IMR-90 (cell line): ENCODE data around the gene EXOG. TPM values are rescaled to one million over a fixed set of nuclear protein-coding genes. Genes with fewer than 3 reads are reported as not detected.

Source experiments
- ATAC-seq: fragments of 200-7000 bp; cut with Tn5 transposase; 2 replicates; pipeline ENCODE4 v1.9.1; 2020; ENCODE audit warnings: low read depth, mild to moderate bottlenecking, moderate library complexity
- BruUV-seq: library from RNA; stranded (reverse); fragments of 400-500 nt; replicated peaks from 2 replicates; lab custom pipeline; 2021; lab: Mats Ljungman, UMichigan
- CTCF ChIA-PET: fragments of 300-600 bp; formaldehyde crosslinking; extraction: SDS; loops from one replicate; lab custom pipeline; 2021; ENCODE audit warnings: antibody characterized with exemption; lab: Yijun Ruan, JAX
- POLR2A ChIA-PET: fragments of 300-600 bp; sonication (Branson Sonifier 250); formaldehyde crosslinking; loops from one replicate; lab custom pipeline; 2022; ENCODE audit warnings: antibody characterized with exemption; ENCODE audit not compliant: unreplicated experiment; lab: Charles Lee
- DNase-seq: peaks from one replicate; pipeline ENCODE4 v3.0.0; 2013
- H2AFZ ChIP-seq: replicated peaks from 2 replicates; pipeline ENCODE3; 2013; ENCODE audit warnings: low read length, mild to moderate bottlenecking; ENCODE audit not compliant: poor library complexity
- H2AK5ac ChIP-seq: 2 replicates; pipeline ENCODE4 v1.6.1; 2013; ENCODE audit warnings: low read depth, low read length, inconsistent platforms
- H2AK9ac ChIP-seq: replicated peaks from 2 replicates; pipeline ENCODE3; 2013; ENCODE audit warnings: mild to moderate bottlenecking, low read depth, low read length, moderate library complexity; ENCODE audit not compliant: poor library complexity
- H2BK120ac ChIP-seq: 2 replicates; pipeline ENCODE4 v1.6.1; 2013; ENCODE audit warnings: low read depth, low read length, inconsistent platforms
- H2BK15ac ChIP-seq: 3 replicates; pipeline ENCODE4 v1.6.1; 2013; ENCODE audit warnings: low read depth, low read length, inconsistent platforms
- H2BK20ac ChIP-seq: 2 replicates; pipeline ENCODE4 v1.6.1; 2013; ENCODE audit warnings: low read depth, mild to moderate bottlenecking, inconsistent platforms, low read length, moderate library complexity
- H2BK5ac ChIP-seq: 2 replicates; pipeline ENCODE4 v1.6.1; 2013; ENCODE audit warnings: mild to moderate bottlenecking, low read depth, low read length, inconsistent platforms; ENCODE audit not compliant: poor library complexity, severe bottlenecking
- H3K14ac ChIP-seq: replicated peaks from 2 replicates; pipeline ENCODE4 v1.6.1; 2013; ENCODE audit warnings: low read depth, low read length, inconsistent platforms
- H3K18ac ChIP-seq: 2 replicates; pipeline ENCODE4 v1.6.1; 2013; ENCODE audit warnings: low read depth, low read length, control low read depth
- H3K23ac ChIP-seq: 2 replicates; pipeline ENCODE4 v1.6.1; 2013; ENCODE audit warnings: low read depth, low read length, inconsistent platforms
- H3K27ac ChIP-seq: 2 replicates; pipeline ENCODE4 v1.5.1; 2013; ENCODE audit warnings: mild to moderate bottlenecking, control low read depth, low read length; ENCODE audit not compliant: insufficient read depth
- H3K27me3 ChIP-seq: 2 replicates; pipeline ENCODE4 v1.6.1; 2013; ENCODE audit warnings: low read length; ENCODE audit not compliant: control insufficient read depth, insufficient read depth
- H3K36me3 ChIP-seq: 2 replicates; pipeline ENCODE4 v1.6.1; 2013; ENCODE audit warnings: low read length, mixed read lengths; ENCODE audit not compliant: control insufficient read depth, insufficient read depth
- H3K4ac ChIP-seq: 2 replicates; pipeline ENCODE4 v1.6.1; 2013; ENCODE audit warnings: low read depth, low read length, inconsistent platforms
- H3K4me1 ChIP-seq: 2 replicates; pipeline ENCODE4 v1.6.1; 2013; ENCODE audit warnings: low read length, mixed read lengths; ENCODE audit not compliant: control insufficient read depth, insufficient read depth
- H3K4me2 ChIP-seq: 2 replicates; pipeline ENCODE4 v1.6.1; 2013; ENCODE audit warnings: low read depth, mild to moderate bottlenecking, control low read depth, low read length, moderate library complexity
- H3K4me3 ChIP-seq: 2 replicates; pipeline ENCODE4 v1.5.1; 2013; ENCODE audit warnings: low read depth, mild to moderate bottlenecking, control low read depth, low read length, moderate library complexity; ENCODE audit not compliant: insufficient read depth
- H3K56ac ChIP-seq: 2 replicates; pipeline ENCODE4 v1.6.1; 2013; ENCODE audit warnings: low read length, inconsistent platforms; ENCODE audit not compliant: insufficient read depth; ENCODE audit errors: extremely low read depth
- H3K79me1 ChIP-seq, 2 experiments: 2 replicates each; pipeline ENCODE4 v1.6.1; 2013; ENCODE audit warnings: low read length in 2 of 2, inconsistent platforms in 1 of 2, low read depth in 1 of 2
- H3K9ac ChIP-seq: 2 replicates; pipeline ENCODE4 v1.6.1; 2013; ENCODE audit warnings: low read depth, low read length, control low read depth
- H3K9me1 ChIP-seq: 2 replicates; pipeline ENCODE4 v1.6.1; 2013; ENCODE audit warnings: low read length, inconsistent platforms; ENCODE audit not compliant: insufficient read depth
- H3K9me3 ChIP-seq: 2 replicates; pipeline ENCODE4 v1.6.1; 2013; ENCODE audit warnings: low read length; ENCODE audit not compliant: control insufficient read depth, insufficient read depth
- H4K20me1 ChIP-seq: 2 replicates; pipeline ENCODE4 v1.6.1; 2013; ENCODE audit warnings: low read length, inconsistent platforms; ENCODE audit not compliant: insufficient read depth
- H4K5ac ChIP-seq: 2 replicates; pipeline ENCODE4 v1.6.1; 2013; ENCODE audit warnings: mild to moderate bottlenecking, low read depth, low read length, control low read depth
- H4K8ac ChIP-seq, 2 experiments: 2 replicates each; pipeline ENCODE4 v1.6.1; 2013; ENCODE audit warnings: low read depth in 2 of 2, low read length in 2 of 2, control low read depth in 1 of 2, inconsistent platforms in 1 of 2
- H4K91ac ChIP-seq: 2 replicates; pipeline ENCODE4 v1.6.1; 2013; ENCODE audit warnings: low read depth, low read length, inconsistent platforms; ENCODE audit not compliant: insufficient read depth
- BHLHE40 ChIP-seq: fragments of 150-350 bp; IDR thresholded peaks from 2 replicates; pipeline ENCODE4 v1.6.1; 2016; ENCODE audit warnings: mild to moderate bottlenecking, low read depth, low read length
- CEBPB ChIP-seq: IDR thresholded peaks from 2 replicates; pipeline ENCODE4 v1.6.1; 2012; ENCODE audit warnings: low read depth, low read length, improper control_type of control experiment
- CHD1 ChIP-seq: IDR thresholded peaks from 2 replicates; pipeline ENCODE4 v1.6.1; 2012; ENCODE audit warnings: low read depth, low read length, improper control_type of control experiment
- ELK1 ChIP-seq: fragments of 150-350 bp; IDR thresholded peaks from 2 replicates; pipeline ENCODE4 v1.6.1; 2016; ENCODE audit warnings: low read depth, mild to moderate bottlenecking, low read length, moderate library complexity, borderline replicate concordance
- FOS ChIP-seq: fragments of 150-350 bp; IDR thresholded peaks from 2 replicates; pipeline ENCODE4 v1.6.1; 2016; ENCODE audit warnings: low read depth, low read length
- MAZ ChIP-seq: IDR thresholded peaks from 2 replicates; pipeline ENCODE4 v1.6.1; 2012; ENCODE audit warnings: low read depth, mild to moderate bottlenecking, low read length, improper control_type of control experiment, moderate library complexity, borderline replicate concordance
- MXI1 ChIP-seq: IDR thresholded peaks from 2 replicates; pipeline ENCODE4 v1.6.1; 2012; ENCODE audit warnings: low read depth, mild to moderate bottlenecking, low read length, moderate library complexity, borderline replicate concordance
- POLR2A ChIP-seq: IDR thresholded peaks from 2 replicates; pipeline ENCODE4 v1.6.1; 2012; ENCODE audit warnings: mild to moderate bottlenecking, low read depth, low read length
- RCOR1 ChIP-seq: IDR thresholded peaks from 2 replicates; pipeline ENCODE4 v1.6.1; 2012; ENCODE audit warnings: mild to moderate bottlenecking, low read length, improper control_type of control experiment; ENCODE audit not compliant: insufficient replicate concordance
- RFX5 ChIP-seq: IDR thresholded peaks from 2 replicates; pipeline ENCODE4 v1.8.0; 2012; ENCODE audit warnings: low read depth, mild to moderate bottlenecking, low read length, moderate library complexity
- USF2 ChIP-seq: fragments of 150-350 bp; IDR thresholded peaks from 2 replicates; pipeline ENCODE4 v1.6.1; 2017; ENCODE audit warnings: mild to moderate bottlenecking, antibody characterized with exemption, low read length, low read depth
- WGBS, 2 experiments: methylation state at CpG; one replicate each; pipeline versions ENCODE4 v1.1.5 to v1.1.7; 2013; ENCODE audit warnings: missing lambda C conversion rate in 2 of 2; ENCODE audit not compliant: insufficient read length in 1 of 2; ENCODE audit errors: extremely low coverage in 2 of 2; 5-methylcytosine and 5-hydroxymethylcytosine counted together
- dilution Hi-C: fragments of 300-500 bp; cut with HindIII; formaldehyde crosslinking; loops from one replicate; pipeline ENCODE4 v1.14.3; 2018; ENCODE audit warnings: low sequenced_read_pairs; ENCODE audit not compliant: unreplicated experiment
- in situ Hi-C: fragments of 300-500 bp; cut with MboI; formaldehyde crosslinking; loops from 3 replicates; pipeline ENCODE4 v1.14.3; 2019; ENCODE audit warnings: low sequenced_read_pairs, inconsistent platforms, mixed read lengths
- intact Hi-C: fragments of 100-400 bp; cut with micrococcal nuclease; formaldehyde crosslinking; loops from 2 replicates; pipeline ENCODE4 v1.10.0; 2022
- polyA plus RNA-seq, 3 experiments: library from polyadenylated mRNA; depleted of rRNA; stranded (reverse); fragments of >200 nt; gene quantifications; 2 replicates each; pipeline ENCODE4 v1.2.3, GENCODE V29; 2012; ENCODE audit warnings: low replicate concordance in 1 of 3
- total RNA-seq: library from RNA; depleted of rRNA; stranded (reverse); fragments of >200 nt; gene quantifications from 2 replicates; pipeline ENCODE4 v1.2.3, GENCODE V29; 2012

The EXOG gene
- total and polyA plus RNA-seq, 2 of the 4 experiments (the other 2 are of a cell fraction), result 10.2 to 15.0 TPM

GRCh38 chr3:38468765-38469164 lies 27.4 kb upstream of the EXOG start:
- Histone ChIP-seq H4K8ac (no peak overlapping the region), H3K9me1 (no peaks in the 10 kb centered on the region), H3K27me3 (no peaks in the 10 kb centered on the region), H3K4me2 (no peak overlapping the region), H2BK5ac (no peak overlapping the region), H3K4me3 (no peak overlapping the region), H3K79me1 (peaks cover 3 to 16% of the 10 kb centered on the region in 2 experiments), H2BK20ac (no peak overlapping the region), H3K27ac (no peak overlapping the region), H3K9me3 (peaks cover 6% of the 10 kb centered on the region), H2AK5ac (no peak overlapping the region), H2AFZ (no peak overlapping the region), H2BK120ac (no peak overlapping the region), H3K23ac (no peak overlapping the region), H3K36me3 (no peaks in the 10 kb centered on the region), H3K56ac (no peak overlapping the region), H3K18ac (no peak overlapping the region), H3K4me1 (no peaks in the 10 kb centered on the region), H4K20me1 (peaks cover 9% of the 10 kb centered on the region), H3K4ac (no peak overlapping the region), H2BK15ac (no peak overlapping the region), H4K5ac (no peak overlapping the region), H3K14ac (no peak overlapping the region), H2AK9ac (no peak overlapping the region), H3K9ac (no peak overlapping the region), H4K91ac (no peak overlapping the region)
- no peak for ATAC-seq
- intact Hi-C loops (no loop called here), dilution Hi-C loops (no loop called here), in situ Hi-C loops (no loop called here)
- no TSS peak for BruUV-seq
- ChIA-PET POLR2A (no interaction called here), CTCF (no interaction called here)
- no CpG with 5 or more reads among the region's 1 CpG for WGBS, 2 experiments
- no peak for TF ChIP-seq RCOR1
- no peak for TF ChIP-seq ELK1
- TF ChIP-seq CEBPB, result no peak
- TF ChIP-seq BHLHE40, result no peak
- TF ChIP-seq CHD1, result no peak
- TF ChIP-seq USF2, result no peak
- TF ChIP-seq RFX5, result no peak
- TF ChIP-seq MAZ, result no peak
- TF ChIP-seq FOS, result no peak
- TF ChIP-seq POLR2A, result no peak
- no peak for TF ChIP-seq MXI1
- DNase-seq, result no peak
